Erythroblast (primary cell): ENCODE data around the gene MAGI1.
A peak's percentile ranks its signal among the peaks of the same experiment; 100 is the strongest.
"Not testable (repeated sequence)": the region's sequence is repeated elsewhere in the genome, so short reads cannot be mapped to it uniquely, and the experiment has no call there.

Experiments
- DNase-seq, 2 experiments: peaks; one replicate each; lab custom pipeline; 2025; lab: John Stamatoyannopoulos, UW
- GATA1 ChIP-seq: IDR thresholded peaks from 2 replicates; pipeline ENCODE4 v1.6.1; 2011; ENCODE audit warnings: low read depth, mild to moderate bottlenecking, control low read depth, low read length, moderate library complexity
- POLR2A ChIP-seq: IDR thresholded peaks from 2 replicates; pipeline ENCODE4 v1.6.1; 2011; ENCODE audit warnings: mild to moderate bottlenecking, low read length

The MAGI1 gene

DNA sequence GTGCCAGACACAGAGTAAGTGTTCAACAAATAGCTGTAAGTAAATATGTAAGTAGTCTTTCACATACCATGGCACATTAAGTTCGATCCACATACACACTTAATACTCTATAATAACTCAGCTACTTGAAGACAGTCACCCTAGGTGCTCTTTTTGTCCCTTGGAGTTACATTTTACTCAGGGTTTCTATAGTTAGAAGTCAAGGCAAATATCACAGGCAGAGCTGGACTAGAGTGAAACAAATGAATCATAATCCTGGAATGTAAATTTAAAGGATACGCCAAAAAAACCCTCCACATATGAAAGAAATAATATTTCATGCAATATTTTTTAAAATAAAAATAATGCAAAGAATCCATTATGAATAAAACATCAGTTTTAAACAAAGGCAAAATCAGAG lies 461.8 kb downstream of the MAGI1 start:
- no peak for DNase-seq
- TF ChIP-seq GATA1 (no peak), POLR2A (no peak)

DNA sequence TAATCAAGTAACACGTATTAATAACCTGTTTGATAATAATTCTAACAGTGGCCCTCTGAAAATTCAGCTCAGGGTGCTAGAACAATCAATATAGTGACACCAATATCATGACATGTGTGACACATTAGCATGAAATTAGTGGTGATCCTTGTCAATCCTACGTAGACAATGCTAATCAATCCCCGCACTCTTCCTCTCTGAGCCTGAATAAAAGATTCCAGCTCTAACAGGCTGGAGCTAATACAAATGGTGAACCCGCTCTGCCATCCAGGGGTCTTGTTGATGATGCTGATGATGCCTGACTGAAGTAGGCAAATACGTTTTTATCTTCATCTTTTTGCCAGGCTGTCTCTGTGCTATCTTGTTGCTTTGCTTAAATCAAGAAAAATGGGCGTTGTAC lies 462.5 kb downstream of the MAGI1 start:
- TF ChIP-seq POLR2A (no peak), GATA1 (no peak)
- DNase-seq, result no peak

DNA sequence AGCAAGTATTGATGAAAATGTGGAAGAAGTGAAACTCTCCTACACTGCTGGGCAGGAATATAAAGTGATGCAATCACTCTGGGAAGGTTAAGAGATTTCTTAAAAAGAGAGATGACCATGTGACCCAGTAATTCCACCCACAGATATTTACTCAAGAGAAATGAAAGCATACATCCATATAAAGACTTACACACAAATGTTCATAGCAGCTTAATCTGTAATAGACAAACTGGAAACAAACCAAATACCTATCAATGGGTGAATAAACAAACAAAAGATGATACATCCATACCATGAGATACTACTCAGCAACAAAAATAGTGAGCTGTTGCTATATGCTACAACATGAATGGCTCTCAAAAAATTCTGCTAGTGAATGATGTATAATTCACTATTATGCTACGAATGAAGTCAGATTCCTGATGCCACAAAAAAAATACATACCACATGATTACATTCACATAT lies 463.3 kb downstream of the MAGI1 start:
- TF ChIP-seq POLR2A (no peak), GATA1 (no peak)
- no peak for DNase-seq

DNA sequence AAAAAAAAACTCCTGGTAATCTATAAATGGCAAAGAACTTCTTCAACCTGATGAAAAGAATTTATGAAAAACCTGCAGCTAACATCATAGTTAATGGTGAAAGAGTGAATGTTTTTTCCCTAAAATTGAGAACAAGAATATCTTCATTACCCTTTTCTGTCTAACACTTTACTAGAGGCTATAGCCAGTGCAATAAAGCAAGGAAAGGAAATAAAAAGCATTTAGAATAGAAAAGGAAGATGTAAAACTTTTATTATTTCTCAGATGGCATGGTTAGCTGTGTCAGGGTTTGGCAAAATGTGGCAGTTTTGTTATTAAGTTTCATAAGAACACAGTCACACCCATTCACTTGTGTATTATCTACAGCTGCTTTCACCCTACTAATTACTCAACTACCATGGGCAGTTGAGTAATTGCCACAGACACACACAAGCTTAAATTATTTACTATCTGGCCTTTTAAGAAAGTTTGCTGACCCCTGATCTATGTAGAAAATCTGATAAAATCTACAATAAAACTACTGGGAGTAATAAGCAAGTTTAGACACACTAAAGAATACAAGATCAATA lies 465.1 kb downstream of the MAGI1 start:
- TF ChIP-seq POLR2A (no peak), GATA1 (no peak)
- DNase-seq, result peak in 1 of 2 experiments; percentile 6

DNA sequence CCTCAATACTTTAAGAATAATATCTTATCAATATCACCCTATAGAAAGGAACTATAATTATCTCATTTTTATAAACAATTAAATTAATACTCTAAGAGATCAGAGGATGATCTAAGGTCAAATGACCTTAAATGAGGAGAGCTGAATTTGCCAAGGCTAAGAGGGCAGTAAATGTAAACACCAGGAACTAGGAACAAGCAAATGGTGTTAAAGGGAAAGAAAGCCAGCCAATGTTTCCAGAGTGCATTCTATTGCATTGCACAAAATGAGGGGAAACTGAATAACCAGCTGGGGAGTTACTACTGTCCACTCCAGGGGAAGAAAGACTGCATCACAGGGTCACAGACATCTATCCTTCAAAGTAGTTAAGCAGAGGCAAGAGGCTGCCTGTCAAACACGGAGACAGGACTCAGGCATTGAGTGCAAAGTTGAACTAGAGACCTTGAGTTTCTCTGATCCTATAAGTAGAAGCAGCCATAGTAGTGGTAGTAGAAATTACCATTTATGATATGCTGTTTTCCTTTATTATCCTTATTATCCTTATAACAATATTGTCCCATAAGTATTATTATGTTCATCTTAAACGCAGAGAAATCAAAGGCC lies 466.4 kb downstream of the MAGI1 start:
- no peak for DNase-seq
- TF ChIP-seq GATA1 (no peak), POLR2A (no peak)

DNA sequence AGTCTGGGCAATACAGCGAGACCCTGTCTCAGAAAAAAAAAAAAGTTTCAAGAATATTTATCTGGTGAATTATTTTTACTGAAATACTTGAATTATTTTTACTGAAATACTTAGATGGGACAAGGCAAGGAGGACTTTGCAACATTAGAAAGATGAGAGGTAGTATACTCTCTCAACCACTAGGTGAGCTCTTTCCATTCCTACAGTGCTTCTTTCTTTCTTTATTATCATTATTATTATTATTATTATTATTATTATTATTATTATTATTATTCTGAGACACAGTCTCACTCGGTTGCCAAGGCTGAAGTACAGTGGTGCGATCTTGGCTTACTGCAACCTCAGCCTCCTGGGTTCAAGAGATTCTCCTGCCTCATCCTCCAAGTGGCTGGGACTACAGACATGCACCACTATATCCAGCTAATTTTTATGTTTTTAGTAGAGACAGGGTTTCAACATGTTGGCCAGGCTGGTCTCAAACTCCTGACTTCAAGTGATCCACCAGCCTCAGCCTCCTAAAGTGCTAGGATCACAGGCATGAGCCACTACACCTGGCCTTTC lies 468.8 kb downstream of the MAGI1 start:
- DNase-seq, result no peak
- TF ChIP-seq GATA1, result no peak
- TF ChIP-seq POLR2A, result no peak

DNA sequence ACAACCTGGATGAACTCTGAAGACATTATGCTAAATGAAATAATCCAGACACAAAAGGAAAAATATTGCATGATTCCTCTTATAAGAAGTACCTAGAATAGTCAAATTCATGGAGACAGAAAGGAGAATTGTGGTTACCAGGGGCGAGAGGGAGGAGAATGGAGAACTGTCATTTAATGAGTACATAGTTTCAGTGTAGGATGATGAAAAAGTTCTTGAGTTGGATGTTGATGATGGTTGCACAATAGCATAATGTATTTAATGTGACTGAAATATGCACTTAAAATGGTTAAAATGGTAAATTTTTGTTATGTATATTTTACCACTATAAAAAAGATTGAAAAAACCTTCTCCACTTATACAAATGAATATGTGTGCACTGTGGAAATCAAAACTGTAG lies 469.6 kb downstream of the MAGI1 start:
- TF ChIP-seq POLR2A (no peak), GATA1 (no peak)
- DNase-seq, result no peak

DNA sequence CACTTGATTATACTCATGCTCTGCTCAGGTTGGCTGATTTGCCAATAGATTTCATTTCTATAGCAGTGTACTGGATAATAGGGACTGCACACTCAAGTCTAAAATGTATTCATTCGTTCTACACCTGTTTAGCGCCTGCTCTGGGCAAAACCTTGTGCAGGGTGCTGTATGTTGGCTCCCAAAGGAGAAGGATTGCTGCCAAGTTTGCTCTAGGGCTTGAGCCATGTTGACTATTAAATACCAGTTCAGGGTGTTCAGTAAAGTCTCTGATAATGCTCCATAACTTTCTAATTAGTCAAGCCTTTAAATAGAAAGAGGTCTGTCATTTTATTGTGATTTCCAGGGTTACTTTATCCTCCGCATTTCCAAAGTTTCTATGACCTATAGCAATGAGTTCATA lies 470.2 kb downstream of the MAGI1 start:
- TF ChIP-seq GATA1, result no peak
- no peak for TF ChIP-seq POLR2A
- no peak for DNase-seq

DNA sequence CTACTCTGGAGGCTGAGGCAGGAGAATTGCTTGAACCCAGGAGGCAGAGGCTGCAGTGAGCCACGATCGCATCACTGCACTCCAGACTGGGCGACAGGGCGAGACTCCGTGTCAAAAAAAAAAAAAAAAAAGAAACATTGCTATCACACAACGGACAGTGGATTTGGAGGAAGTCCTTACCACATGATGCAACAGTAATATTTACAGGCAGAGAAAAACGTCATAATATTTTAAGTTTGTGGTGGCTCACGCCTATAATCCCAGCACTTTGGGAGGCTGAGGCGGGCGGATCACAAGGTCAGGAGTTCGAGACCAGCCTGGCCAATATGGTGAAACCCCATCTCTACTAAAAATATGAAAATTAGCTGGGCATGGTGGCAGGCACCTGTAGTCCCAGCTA lies 473.0 kb downstream of the MAGI1 start:
- DNase-seq, result not testable (repeated sequence)

DNA sequence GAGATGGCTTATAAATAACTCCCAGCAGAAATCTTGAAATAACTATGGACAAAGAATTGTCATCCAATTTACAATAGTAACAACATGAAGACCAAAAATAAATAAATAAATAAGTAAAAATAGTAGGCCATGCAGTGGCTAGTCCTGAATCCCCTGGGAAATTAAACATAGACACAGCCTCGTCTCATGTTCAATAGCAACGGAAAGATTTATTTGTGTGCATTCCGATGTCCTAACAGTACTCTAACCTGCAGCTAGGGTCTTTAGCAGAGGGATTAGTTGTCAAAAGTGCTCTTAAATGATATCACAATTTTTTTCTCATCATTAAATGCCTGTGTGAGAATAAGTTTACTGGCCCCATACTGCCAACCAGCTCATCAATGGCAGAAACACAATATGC lies 474.2 kb downstream of the MAGI1 start:
- no peak for DNase-seq
- no peak for TF ChIP-seq GATA1
- TF ChIP-seq POLR2A, result no peak

DNA sequence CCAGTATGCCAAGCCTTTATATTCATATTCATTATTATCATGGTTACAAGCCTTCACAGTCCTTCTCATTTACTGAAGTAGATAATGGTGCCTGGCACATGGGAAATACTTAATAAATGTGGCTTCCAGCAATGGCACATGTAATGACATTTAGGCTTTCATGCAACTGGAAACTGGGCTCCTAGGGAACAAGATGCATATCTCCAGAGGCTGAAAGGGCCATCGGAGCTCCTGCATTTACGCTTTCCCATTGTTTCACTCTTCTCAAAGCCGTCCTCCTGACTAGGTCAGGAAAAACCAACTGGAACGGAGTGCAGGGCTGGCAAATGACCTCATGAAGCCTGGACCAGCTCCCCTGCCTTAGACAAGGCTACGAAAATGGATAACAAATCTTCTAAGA lies 474.9 kb downstream of the MAGI1 start:
- TF ChIP-seq GATA1, result no peak
- no peak for TF ChIP-seq POLR2A
- no peak for DNase-seq

DNA sequence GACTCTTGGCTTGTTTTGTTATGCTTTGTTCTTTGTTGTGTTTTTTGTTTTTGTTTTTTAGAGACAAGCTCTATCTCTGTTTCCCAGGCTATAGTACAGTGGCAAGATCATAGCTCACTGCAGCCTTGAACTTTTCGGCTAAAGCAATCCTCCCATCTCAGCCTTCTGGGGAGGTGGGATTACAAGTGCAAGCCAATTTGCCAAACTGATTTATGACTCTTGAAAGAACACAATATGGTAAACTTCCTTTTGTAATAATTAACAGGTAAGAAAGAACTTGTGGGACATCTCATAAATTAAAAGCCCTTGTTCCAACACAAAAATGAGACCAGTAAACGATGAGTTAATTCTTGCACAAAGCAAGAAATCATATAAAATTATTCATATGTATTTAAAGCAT lies 476.3 kb downstream of the MAGI1 start:
- TF ChIP-seq POLR2A (no peak), GATA1 (no peak)
- no peak for DNase-seq

DNA sequence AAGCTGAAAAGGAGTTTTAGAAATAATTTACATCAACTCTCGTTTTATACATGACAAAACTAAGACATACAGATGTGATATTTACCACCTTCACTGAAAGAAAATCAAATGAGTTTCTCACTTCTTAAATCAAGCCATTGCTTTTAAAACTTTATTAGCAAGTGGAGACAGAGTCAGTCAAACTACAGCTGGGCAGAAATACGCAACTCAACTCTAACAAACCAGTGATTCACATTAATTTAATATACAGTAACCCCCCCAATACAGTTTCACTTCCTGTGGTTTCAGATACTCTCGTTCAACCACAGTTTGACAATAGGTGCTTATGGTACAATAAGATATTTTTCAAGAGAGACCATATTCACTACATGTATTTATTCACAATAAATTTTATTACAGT lies 477.1 kb downstream of the MAGI1 start:
- DNase-seq, result no peak
- TF ChIP-seq GATA1, result no peak
- no peak for TF ChIP-seq POLR2A

DNA sequence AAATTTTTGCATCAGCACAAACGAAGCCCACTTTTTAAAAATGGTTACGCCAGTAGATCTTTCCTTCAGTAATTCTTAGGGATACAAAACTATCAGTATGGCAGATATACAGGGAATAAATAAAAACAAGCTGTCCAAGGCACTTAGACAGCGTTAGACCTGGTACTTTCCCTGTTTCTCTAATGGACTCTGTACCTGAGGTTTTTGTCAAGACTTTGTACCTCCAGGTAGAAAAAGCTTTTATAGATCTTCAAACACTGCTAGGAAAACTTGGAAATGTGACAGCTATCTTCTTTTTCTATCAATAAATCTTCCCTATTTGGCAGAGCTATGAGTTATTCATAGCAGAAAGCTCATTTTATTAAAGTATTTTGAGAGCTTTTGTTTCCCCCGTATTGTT lies 477.8 kb downstream of the MAGI1 start:
- DNase-seq, result no peak
- TF ChIP-seq GATA1, result no peak
- TF ChIP-seq POLR2A, result no peak

DNA sequence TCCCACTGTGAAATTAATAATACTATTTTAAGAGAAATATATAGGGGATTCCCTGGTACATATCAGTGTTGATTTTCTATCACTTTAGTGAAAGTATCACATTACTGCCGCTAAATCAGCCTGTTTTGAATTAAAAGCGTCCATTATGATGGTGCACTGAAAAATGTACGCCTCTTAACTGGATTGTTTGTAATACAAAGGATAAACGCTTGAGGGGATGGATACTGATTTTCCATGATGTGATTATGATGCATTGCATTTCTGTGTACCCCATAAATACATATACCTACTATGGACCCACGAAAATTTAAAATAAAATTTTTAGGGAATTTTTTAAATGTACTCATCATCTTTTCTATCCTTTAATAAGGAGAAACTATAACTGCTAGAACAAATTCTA lies 478.6 kb downstream of the MAGI1 start:
- no peak for TF ChIP-seq POLR2A
- no peak for DNase-seq

DNA sequence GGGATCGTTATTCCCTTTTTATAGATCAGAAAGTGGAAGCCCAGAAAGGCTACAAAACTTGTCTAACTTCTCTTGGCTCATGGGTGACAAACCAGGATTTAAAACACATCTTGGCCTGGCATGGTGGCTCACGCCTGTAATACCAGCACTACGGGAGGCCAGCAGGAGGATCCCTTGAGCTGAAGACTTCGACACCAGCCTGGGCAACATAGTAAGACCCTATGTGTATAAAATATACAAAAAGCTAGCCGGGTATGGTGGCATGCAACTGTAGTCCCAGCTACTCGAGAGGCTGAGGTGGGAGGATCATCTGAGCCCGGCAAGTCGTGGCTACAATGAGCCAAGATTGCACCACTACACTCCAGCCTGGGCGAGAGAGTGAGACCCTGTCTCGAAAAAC lies 479.1 kb downstream of the MAGI1 start:
- TF ChIP-seq POLR2A (no peak), GATA1 (no peak)
- peak in 1 of 2 experiments; percentile 1 for DNase-seq

DNA sequence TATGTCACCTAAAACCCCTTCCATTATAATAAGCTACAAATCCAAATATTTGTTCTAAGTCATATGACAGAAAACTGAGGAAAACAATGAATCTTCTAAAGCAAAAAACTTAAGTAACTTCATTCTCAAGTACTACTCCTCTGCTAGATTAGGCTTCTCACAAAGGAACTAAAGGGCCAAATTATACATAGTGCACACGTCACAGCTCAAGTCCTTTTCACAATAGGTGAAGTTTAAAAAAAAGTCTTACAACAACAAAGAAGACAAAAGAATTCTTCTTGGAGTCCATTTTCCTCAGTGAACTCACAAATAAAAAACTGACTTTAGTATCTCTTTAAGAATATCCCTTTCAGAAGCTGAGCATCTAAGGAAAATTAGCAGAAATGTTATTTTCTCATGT lies 479.9 kb downstream of the MAGI1 start:
- TF ChIP-seq POLR2A (no peak), GATA1 (no peak)
- DNase-seq, result no peak
